GM12874 (cell line): ENCODE results near the gene DCTN5.

Experiments used
- CTCF ChIP-seq: IDR thresholded peaks from 2 replicates; pipeline ENCODE4 v1.5.1; 2011; ENCODE audit warnings: low read depth, mild to moderate bottlenecking, control low read depth, low read length, moderate library complexity; ENCODE audit not compliant: insufficient read depth

The DCTN5 gene

GRCh38 chr16:23726710-23727109 is 85.4 kb downstream of the DCTN5 start:
- no peak for TF ChIP-seq CTCF
